ENCODE data around the gene EMID1.

The EMID1 gene

GRCh38 chr22:29260601-29261315 lies 55.1 kb downstream of the EMID1 start:
- no peak for ATAC-seq

GRCh38 chr22:29263791-29264276 lies 58.1 kb downstream of the EMID1 start:
- ATAC-seq: no peak

DNA sequence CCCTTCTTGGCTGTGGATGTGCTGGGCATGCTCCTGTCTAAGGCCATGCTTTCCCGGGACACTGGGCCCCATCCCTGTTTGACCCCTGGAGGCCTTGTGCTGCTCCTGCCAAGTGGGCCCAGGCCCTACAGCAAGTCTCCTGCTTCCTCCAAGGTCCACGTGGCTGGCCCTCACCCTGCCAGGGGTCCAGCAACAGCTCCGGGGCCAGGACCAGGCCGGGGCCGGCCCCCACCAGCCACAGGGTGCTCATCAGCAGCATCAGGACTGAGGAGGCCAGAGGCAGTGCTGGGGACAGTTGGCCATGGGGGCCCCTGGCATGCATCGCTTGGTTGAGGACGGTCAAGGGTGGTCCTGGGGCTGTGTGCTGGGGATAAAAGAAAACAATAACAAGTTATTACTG lies 59.6 kb downstream of the EMID1 start:
- ATAC-seq: no peak

- no peak for ATAC-seq
These were observed 60.2 kb downstream of the EMID1 start for GRCh38 chr22:29265929-29266328.

GRCh38 chr22:29266564-29267461 lies 61.1 kb downstream of the EMID1 start:
- no peak for ATAC-seq

- no peak for ATAC-seq
These were observed 61.8 kb downstream of the EMID1 start for GRCh38 chr22:29267462-29267857.

GRCh38 chr22:29267858-29268510 lies 62.3 kb downstream of the EMID1 start, which contains the start of the genes EWSR1 and RHBDD3:
EWSR1 (plus strand) TSS chr22:29268268; CDS start chr22:29268337, 69 bp downstream.
RHBDD3 (minus strand) TSS chr22:29267981; CDS start chr22:29265626, 2,355 bp downstream.
- ATAC-seq: peak; percentile 92 to 94

DNA sequence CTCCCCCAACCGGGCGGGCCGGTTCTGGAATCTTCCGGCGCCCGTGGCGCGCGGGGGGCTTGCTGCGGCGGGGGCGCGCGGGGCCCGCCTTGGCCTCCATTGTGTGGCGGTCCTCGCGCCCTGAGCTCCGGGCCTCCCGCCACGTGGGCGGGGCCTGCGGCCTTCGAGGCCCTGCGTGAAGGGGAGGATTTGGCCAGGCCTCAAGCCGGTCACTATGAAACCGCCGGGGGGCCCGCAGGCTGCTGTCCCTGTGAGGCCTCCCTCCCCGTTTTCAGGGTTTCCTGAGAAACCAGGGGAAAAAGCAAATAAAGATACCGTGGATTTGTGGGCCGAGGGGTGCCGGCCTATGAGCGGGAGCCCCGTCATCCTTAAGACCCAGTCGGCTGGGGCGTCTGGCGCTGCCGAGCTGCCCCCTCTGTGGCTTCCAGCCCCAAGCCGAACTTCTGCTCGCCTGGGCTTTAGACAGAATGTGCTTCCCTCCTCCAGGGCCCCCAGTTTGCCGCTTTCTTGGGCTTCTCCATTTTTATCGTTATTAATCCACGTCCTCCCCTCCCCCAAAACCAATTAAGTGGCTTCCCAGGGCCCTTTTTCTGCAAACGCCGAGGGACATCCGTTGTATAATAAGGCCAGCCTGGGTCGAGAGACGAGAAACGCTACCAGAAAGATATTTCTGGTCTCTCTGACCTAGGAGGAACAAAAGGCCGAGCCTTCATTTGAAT lies 63.0 kb downstream of the EMID1 start:
- ATAC-seq: peak; percentile 8 to 14

DNA sequence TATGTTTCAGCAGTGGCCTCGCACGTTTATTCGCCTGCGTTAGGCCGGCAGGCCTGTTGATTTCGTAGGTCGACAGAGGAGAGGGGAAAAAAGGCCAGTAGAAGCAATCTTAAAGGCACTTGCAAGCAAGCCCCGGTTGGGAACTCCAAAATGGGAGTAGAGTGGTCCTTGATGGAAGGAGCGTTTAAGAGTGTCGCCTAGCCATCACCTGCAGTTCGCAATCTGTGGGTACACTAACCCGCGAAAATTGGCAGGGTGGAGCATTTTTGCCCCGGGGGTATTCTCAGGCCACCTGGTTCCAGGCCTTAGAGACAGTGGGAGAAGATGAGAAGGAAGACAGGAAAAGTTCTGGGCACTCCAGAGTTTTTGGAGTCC lies 63.5 kb downstream of the EMID1 start:
- no peak for ATAC-seq

- ATAC-seq: no peak
These were observed 64.2 kb downstream of the EMID1 start for GRCh38 chr22:29269731-29270474.

DNA sequence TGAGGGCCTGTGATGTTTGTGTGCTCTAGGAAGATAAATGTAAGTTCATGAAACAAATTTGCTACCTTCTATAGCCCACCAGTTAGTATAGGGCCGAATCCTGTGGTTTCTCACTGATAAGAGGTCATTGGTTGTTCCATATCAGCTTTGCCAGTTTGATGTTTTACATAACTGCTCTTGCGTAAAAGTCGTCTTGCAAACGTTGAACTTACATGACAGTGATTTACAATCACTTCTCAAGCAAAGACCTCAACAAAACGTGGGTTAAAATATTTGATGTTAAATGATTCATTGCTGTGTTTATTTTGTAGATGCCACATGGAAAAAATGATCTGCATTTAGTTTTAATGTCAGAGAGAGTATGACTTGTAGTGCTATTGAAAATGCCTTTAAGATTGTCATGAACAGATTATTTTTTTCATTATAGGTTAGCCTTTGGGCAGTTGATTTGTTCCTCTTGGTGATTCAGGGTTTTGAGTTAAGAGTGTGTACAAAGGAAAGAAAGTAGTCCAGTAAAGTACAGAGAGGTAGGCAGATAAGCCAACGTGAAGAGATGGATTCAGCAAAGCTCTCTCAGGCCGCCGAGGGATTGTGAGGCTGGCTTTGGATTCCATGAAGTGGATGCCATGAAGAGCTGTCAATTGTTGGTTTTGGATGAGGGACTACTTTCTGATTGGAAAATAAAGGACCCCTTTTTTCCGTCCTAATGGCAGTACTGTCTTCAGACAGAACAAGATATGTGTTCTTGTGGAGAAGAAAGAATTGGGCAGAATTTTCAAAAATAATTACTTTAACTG lies 65.0 kb downstream of the EMID1 start:
- ATAC-seq: peak in 1 of 2 donors; percentile 6

GRCh38 chr22:29272624-29273023 lies 66.9 kb downstream of the EMID1 start:
- ATAC-seq: no peak

GRCh38 chr22:29275167-29275566 lies 69.5 kb downstream of the EMID1 start:
- no peak for ATAC-seq

DNA sequence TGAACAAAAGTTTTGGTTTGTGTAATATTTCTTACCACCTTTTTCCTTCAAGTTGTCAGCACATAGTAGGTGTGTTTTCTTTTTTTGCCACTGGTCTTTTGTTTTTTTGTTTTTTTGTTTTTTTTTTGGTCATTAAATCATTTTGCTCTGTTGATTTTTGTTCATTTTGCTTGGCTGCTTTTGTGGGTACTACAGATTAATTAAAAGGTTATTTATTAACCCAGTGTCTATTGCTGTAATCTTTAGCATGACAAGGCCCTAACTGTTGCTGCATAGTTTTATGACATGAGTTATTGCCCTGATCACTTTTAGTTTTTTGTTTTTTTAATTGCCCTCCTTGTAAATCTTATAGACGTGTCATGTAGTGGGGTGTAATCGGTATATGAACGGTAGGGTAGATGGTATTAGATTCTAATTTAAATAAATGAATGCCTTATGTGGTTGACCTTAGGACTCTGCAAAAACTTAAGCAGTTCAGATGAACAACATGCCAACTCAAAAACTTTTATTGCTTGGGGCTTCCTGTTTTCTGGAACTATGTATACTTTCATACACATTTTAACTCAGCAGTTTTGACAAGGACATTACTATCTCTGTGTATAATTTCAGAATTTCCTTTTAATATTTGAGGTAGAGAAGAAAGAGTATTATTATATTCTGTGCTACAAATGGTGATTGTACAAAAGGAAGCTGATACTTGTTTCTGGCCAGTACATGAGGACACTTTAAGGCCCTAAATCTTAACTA lies 70.3 kb downstream of the EMID1 start:
- ATAC-seq: no peak

DNA sequence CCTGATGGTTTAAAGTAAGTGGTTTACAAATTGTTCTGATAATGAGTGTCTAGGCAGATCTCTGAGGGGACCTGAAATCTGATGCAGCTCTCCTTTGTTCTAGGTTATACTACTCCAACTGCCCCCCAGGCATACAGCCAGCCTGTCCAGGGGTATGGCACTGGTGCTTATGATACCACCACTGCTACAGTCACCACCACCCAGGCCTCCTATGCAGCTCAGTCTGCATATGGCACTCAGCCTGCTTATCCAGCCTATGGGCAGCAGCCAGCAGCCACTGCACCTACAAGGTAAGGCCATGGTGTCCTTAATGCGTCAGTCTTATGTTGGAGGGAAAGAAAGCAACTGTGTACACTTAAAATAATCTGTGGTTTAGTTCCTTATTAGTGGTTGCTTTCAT lies 72.2 kb downstream of the EMID1 start:
- ATAC-seq: no peak

DNA sequence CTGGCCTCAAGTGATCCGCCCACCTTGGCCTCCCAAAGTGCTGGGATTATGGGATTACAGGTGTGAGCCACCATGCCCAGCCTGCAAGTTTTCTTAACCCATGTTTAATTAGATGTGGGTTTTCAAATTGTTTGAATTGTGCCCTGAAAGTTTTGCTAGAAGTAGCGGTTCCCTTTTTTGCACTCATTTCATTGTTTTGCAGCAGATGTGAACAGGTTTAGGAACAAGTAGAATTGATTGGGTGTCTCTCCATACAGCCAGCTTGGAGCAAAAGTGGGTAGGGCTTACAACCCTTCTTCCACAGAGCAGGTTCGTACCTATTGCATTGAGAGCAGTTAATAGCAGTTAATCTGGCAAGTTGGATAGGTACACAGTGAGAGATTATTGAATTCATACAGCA lies 78.5 kb downstream of the EMID1 start:
- no peak for ATAC-seq

GRCh38 chr22:29288837-29289236 lies 83.1 kb downstream of the EMID1 start:
- no peak for ATAC-seq

GRCh38 chr22:29290061-29290460 lies 84.4 kb downstream of the EMID1 start:
- ATAC-seq: no peak

GRCh38 chr22:29291215-29291614 lies 85.5 kb downstream of the EMID1 start:
- no peak for ATAC-seq

DNA sequence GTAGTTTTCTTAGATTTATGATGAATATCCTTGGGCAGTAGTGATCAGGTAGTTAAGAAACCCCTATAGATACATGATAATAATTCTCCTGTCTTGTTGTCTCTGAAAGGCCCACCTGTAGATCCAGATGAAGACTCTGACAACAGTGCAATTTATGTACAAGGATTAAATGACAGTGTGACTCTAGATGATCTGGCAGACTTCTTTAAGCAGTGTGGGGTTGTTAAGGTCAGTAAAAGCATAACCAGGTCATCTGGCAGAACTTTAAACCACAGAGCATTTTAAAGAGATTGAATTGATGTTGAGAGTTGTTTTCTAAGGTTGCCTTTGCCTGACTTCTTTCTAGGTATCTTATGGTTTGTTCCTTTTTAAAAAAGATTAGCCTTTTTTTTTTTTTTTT lies 86.7 kb downstream of the EMID1 start:
- no peak for ATAC-seq

All from activated CD4-positive, CD25-positive, alpha-beta regulatory T cell treated with anti-CD3 and anti-CD28 coated beads, Interleukin-2, amount 50 U/mL, for 24 hours (primary cell).